Esophagus squamous epithelium (tissue), 5 donors: ENCODE measurements around the gene CLDN5. TPM values are rescaled to one million over a fixed set of nuclear protein-coding genes. Genes with fewer than 3 reads are reported as not detected.

Experiments
- DNase-seq: peaks from one replicate; lab custom pipeline; 2025; lab: John Stamatoyannopoulos, UW
- H3K27ac ChIP-seq, 4 donors: fragments of 200-600 bp; sonication (generic); one replicate each; pipeline ENCODE4 v1.5.1; 2016 to 2019; ENCODE audit warnings: mild to moderate bottlenecking in 1 of 4
- H3K27me3 ChIP-seq, 4 donors: fragments of 200-600 bp; sonication (generic); 1 replicate in 3 of 4; 2 replicates in 1 of 4; pipeline versions ENCODE4 v1.5.1 to v1.6.0; 2017 to 2021; ENCODE audit warnings: antibody characterized with exemption in 1 of 4
- H3K36me3 ChIP-seq, 3 donors: fragments of 200-600 bp; sonication (generic); one replicate each; pipeline ENCODE4 v1.5.1; 2016 to 2019
- H3K4me1 ChIP-seq, 3 donors: fragments of 200-600 bp; sonication (generic); one replicate each; pipeline ENCODE4 v1.5.1; 2017 to 2019
- H3K4me3 ChIP-seq, 4 donors: fragments of 200-600 bp; sonication (generic); 1 replicate in 3 of 4; 2 replicates in 1 of 4; pipeline ENCODE4 v1.5.1; 2016 to 2019; ENCODE audit warnings: mild to moderate bottlenecking in 2 of 4, moderate library complexity in 1 of 4
- H3K9me3 ChIP-seq, 3 donors: fragments of 200-600 bp; sonication (generic); one replicate each; pipeline ENCODE4 v1.5.1; 2016 to 2019
- POLR2A ChIP-seq, 4 donors: fragments of 450-650 bp; IDR thresholded peaks; one replicate each; pipeline ENCODE4 v1.6.1; 2017; ENCODE audit warnings: antibody characterized with exemption in 4 of 4, mild to moderate bottlenecking in 4 of 4, moderate library complexity in 3 of 4
- WGBS, 2 donors: methylation state at CpG; one replicate each; pipeline ENCODE4 v1.1.5; 2018; 5-methylcytosine and 5-hydroxymethylcytosine counted together
- intact Hi-C: fragments of 100-400 bp; cut with DNase I; formaldehyde crosslinking; loops from one replicate; pipeline ENCODE4 v1.15.0; 2022
- total RNA-seq, 4 donors: library from RNA; depleted of rRNA; stranded (reverse); fragments of >200 nt; gene quantifications; one replicate each; pipeline ENCODE4 v1.1.0, GENCODE V29; 2016
- TF ChIP-seq, protein P1 (sequence below), 6 experiments: fragments of 450-650 bp in 4 of 6; fragments of 200-600 bp in 2 of 6; sonication (generic) in 2 of 6; IDR thresholded peaks; one replicate each; pipeline ENCODE4 v1.5.1; 2016 to 2019; ENCODE audit warnings: antibody characterized with exemption in 6 of 6, mild to moderate bottlenecking in 4 of 6, moderate library complexity in 4 of 6
- donor health status: DM: yes; HTN: yes; CAD: no.

CLDN5 gene
- total RNA-seq, 4 donors from 2014 or later, result 9.7 to 62.9 (median 23.0) TPM

DNA sequence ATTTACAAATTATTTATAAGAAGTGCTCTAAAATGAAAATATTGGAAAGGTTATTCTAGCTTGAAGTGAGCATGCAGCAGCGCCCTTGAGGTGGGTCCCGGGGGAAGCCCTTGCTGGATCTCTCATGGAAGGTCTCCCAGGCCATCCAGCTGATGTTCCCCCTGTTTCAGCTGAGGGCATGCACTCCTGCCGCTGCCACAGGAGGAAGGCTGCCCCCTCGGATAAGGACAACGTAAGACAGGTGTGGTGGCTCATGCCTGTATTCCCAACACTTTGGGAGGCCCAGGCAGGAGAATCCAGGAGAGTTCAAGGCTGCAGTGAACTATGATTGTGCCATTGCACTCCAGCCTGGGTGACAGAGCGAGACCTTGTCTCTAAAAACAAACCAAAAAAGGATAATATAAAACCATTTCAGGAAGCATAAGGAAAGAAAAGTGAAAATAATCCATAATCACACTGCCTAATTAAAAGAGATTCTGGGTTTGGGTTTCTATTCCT is 29.5 kb downstream of the CLDN5 start:
- no peaks in the 10 kb centered on the region for H3K4me1 ChIP-seq
- DNase-seq, result no peak
- H3K36me3 ChIP-seq, result peaks cover 0 to 2% (median 0%) of the 10 kb centered on the region in 3 donors
- H3K4me3 ChIP-seq, result no peak overlapping the region
- 96 to 97% methylated on average over 3 to 6 of the region's 6 CpGs for WGBS, 2 donors
- H3K9me3 ChIP-seq, result no peaks in the 10 kb centered on the region
- intact Hi-C loops, result loop anchor here (10.0 kb wide), 1 partner anchor 140 kb away; no protein-coding TSS in a partner anchor
- TF ChIP-seq, protein P1, sequence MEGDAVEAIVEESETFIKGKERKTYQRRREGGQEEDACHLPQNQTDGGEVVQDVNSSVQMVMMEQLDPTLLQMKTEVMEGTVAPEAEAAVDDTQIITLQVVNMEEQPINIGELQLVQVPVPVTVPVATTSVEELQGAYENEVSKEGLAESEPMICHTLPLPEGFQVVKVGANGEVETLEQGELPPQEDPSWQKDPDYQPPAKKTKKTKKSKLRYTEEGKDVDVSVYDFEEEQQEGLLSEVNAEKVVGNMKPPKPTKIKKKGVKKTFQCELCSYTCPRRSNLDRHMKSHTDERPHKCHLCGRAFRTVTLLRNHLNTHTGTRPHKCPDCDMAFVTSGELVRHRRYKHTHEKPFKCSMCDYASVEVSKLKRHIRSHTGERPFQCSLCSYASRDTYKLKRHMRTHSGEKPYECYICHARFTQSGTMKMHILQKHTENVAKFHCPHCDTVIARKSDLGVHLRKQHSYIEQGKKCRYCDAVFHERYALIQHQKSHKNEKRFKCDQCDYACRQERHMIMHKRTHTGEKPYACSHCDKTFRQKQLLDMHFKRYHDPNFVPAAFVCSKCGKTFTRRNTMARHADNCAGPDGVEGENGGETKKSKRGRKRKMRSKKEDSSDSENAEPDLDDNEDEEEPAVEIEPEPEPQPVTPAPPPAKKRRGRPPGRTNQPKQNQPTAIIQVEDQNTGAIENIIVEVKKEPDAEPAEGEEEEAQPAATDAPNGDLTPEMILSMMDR (IDR thresholded peaks at IDR 0.05), result no peak
- no peak for TF ChIP-seq POLR2A (IDR thresholded peaks at IDR 0.05)
- no peak overlapping the region for H3K27ac ChIP-seq
- H3K27me3 ChIP-seq, result no peaks in the 10 kb centered on the region

DNA sequence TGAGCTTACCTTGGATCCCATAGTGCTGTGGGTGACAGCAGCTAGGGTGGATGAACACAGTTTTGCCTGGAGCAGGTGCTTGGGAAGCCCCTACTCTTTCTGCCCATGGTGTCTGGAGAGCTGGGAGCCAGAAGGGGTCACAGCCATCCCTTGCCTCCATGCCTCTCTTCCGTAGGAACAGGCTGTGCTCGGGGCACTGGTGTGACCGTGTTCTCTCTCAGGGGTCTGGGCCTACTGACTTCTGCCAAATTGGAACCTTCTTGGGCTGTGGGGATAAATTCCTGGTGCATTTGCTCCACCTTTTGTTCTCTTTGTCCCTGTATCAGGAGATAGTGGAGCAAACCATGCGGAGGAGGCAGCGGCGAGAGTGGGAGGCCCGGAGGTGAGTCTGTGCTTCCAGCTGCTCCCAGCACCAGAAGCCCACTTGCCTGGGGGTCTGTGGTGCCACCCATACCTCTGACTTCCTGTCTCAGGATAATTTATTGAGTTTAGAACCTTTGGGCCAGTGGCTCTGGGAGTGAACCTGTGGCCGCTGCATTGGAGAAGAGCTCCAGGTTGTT is 30.1 kb downstream of the CLDN5 start:
- no peak for DNase-seq
- H3K4me3 ChIP-seq, result no peak overlapping the region
- no peaks in the 10 kb centered on the region for H3K27me3 ChIP-seq
- intact Hi-C loops, result loop anchor here (10.0 kb wide), 1 partner anchor 141 kb away; no protein-coding TSS in a partner anchor
- 97 to 98% methylated on average over 5 to 7 of the region's 8 CpGs for WGBS, 2 donors
- H3K9me3 ChIP-seq, result no peaks in the 10 kb centered on the region
- TF ChIP-seq, protein P1 (IDR thresholded peaks at IDR 0.05), result no peak
- TF ChIP-seq POLR2A (IDR thresholded peaks at IDR 0.05), result no peak
- peaks cover 0 to 4% (median 0%) of the 10 kb centered on the region in 3 donors for H3K36me3 ChIP-seq
- no peaks in the 10 kb centered on the region for H3K4me1 ChIP-seq
- H3K27ac ChIP-seq, result no peak overlapping the region

DNA sequence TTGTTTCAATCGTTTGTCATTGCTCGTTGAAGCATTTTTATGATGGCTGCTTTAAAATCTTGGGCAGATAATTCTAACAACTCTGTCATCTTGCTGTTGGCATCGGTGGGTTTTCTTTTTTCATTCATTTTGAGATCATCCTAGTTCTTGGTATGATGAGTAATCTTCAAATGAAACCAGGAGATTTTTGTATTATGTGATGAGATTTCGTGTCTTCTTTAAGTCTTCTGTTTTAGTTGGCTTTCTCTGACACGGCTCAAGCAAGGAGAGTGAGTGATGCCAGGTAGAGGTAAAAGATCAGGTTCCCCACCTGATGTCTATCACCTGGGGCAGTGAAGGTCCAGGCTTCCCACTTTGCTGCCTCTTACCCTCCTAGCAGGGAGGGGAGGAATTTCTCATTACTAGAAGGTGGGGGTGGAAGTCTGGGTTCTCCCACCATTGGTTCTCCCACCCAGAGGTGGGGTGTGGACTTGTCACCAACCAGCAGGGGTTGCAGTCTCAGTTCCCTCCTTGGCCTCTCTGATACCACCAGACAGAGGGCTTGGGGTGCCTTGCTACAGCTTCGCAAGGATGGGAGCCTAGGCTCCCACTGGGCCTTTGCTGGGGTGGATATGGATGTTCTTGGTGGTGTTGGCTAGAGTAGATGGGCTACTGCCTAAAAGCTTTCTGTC is 31.6 kb downstream of the CLDN5 start:
- H3K27ac ChIP-seq, result no peak overlapping the region
- peaks cover 0 to 4% (median 0%) of the 10 kb centered on the region in 3 donors for H3K36me3 ChIP-seq
- no peak overlapping the region for H3K4me3 ChIP-seq
- no peak for DNase-seq
- TF ChIP-seq, protein P1 (IDR thresholded peaks at IDR 0.05), result no peak
- no peak for TF ChIP-seq POLR2A (IDR thresholded peaks at IDR 0.05)
- H3K4me1 ChIP-seq, result no peaks in the 10 kb centered on the region
- no peaks in the 10 kb centered on the region for H3K9me3 ChIP-seq
- WGBS, 2 donors, result 73 to 85% methylated on average over 5 to 6 of the region's 6 CpGs
- intact Hi-C loops, result loop anchor here (10.0 kb wide), 1 partner anchor 142 kb away; no protein-coding TSS in a partner anchor
- no peaks in the 10 kb centered on the region for H3K27me3 ChIP-seq

DNA sequence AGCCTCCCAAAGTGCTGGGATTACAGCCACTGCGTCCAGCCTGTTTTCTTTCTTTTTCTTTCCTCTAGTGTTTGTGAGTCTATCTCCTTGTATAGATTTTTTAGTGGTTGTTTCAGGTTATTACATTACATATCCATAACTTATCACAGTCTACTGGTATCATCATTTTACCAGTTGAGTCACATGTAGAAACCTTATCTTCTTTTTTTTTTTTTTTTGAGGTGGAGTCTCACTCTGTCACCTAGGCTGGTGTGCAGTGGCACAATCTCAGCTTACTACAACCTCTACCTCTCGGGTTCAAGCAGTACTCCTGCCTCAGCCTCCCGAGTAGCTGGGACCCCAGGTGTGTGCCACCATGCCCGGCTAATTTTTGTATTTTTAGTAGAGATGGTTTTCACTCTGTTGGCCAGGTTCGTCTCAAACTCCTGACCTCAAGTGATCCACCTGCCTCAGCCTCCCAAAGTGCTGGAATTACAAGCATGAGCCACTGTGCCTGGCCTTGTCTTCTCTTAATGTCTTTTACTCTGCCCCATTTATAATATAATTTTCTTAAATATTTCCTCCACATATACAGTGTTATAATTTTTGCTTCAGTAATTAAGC is 33.5 kb downstream of the CLDN5 start:
- no peak for DNase-seq
- Histone ChIP-seq H3K27me3 (no peaks in the 10 kb centered on the region), H3K4me3 (no peak overlapping the region), H3K27ac (no peak overlapping the region), H3K9me3 (no peaks in the 10 kb centered on the region), H3K4me1 (no peaks in the 10 kb centered on the region), H3K36me3 (peaks cover 0 to 4% (median 0%) of the 10 kb centered on the region in 3 donors)
- TF ChIP-seq POLR2A (IDR thresholded peaks at IDR 0.05), result no peak
- TF ChIP-seq, protein P1 (IDR thresholded peaks at IDR 0.05), result no peak
- intact Hi-C loops, result loop anchor here (10.0 kb wide), 1 partner anchor 144 kb away; no protein-coding TSS in a partner anchor
- 94 to 95% methylated on average over 5 of the region's 5 CpGs for WGBS, 2 donors
